Fibroblast of villous mesenchyme (primary cell): ENCODE results near the gene LILRA5. TPM values are rescaled to one million over a fixed set of nuclear protein-coding genes. Genes with fewer than 3 reads are reported as not detected.
A peak's percentile ranks its signal among the peaks of the same experiment; 100 is the strongest.
"Not testable (repeated sequence)": the region's sequence is repeated elsewhere in the genome, so short reads cannot be mapped to it uniquely, and the experiment has no call there.

Source experiments
- DNase-seq: peaks from one replicate; pipeline ENCODE4 v3.0.0-alpha.2; 2010; ENCODE audit warnings: low read depth
- H3K4me3 ChIP-seq: 2 replicates; pipeline ENCODE4 v1.5.1; 2011; ENCODE audit warnings: low read depth, mild to moderate bottlenecking, low read length
- total RNA-seq: library from RNA; depleted of rRNA; stranded (reverse); fragments of >200 nt; gene quantifications from 2 replicates; pipeline ENCODE4 v1.2.3, GENCODE V29; 2012
- TF ChIP-seq, protein P1 (sequence below): IDR thresholded peaks from 2 replicates; pipeline ENCODE4 v1.5.1; 2012; ENCODE audit warnings: low read depth, mild to moderate bottlenecking, low read length; ENCODE audit not compliant: insufficient read depth

LILRA5 gene
- total RNA-seq, 1 donor: not detected

GRCh38 chr19:54273821-54274220 is 39.1 kb downstream of the LILRA5 start:
- no peak for DNase-seq
- no peak overlapping the region for H3K4me3 ChIP-seq
- TF ChIP-seq, protein P1, sequence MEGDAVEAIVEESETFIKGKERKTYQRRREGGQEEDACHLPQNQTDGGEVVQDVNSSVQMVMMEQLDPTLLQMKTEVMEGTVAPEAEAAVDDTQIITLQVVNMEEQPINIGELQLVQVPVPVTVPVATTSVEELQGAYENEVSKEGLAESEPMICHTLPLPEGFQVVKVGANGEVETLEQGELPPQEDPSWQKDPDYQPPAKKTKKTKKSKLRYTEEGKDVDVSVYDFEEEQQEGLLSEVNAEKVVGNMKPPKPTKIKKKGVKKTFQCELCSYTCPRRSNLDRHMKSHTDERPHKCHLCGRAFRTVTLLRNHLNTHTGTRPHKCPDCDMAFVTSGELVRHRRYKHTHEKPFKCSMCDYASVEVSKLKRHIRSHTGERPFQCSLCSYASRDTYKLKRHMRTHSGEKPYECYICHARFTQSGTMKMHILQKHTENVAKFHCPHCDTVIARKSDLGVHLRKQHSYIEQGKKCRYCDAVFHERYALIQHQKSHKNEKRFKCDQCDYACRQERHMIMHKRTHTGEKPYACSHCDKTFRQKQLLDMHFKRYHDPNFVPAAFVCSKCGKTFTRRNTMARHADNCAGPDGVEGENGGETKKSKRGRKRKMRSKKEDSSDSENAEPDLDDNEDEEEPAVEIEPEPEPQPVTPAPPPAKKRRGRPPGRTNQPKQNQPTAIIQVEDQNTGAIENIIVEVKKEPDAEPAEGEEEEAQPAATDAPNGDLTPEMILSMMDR: no peak

- not testable (repeated sequence) for H3K4me3 ChIP-seq, DNase-seq
Observed at GRCh38 chr19:54272181-54272580, 40.8 kb downstream of the LILRA5 start.

DNA sequence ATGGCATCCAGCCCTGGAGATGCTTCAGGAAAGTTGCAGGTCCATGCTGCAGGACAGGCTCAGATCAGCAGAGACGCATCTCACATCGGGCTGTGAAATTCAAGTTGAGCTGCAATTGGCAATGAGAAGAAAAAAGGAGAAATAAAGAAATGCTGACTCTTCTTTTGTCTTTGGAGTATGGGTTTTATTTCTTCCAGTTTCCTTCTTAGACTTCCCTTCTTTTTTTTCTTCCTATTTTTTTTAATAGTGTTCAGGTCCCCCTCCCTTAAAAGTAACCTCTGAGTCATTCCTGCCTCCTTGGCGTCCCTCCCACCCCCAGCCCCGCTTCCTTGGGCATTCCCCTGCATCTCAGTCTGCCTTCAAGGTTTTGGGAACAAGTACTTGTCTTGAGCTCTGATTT is 41.4 kb downstream of the LILRA5 start:
- DNase-seq, H3K4me3 ChIP-seq: not testable (repeated sequence)

- TF ChIP-seq, protein P1: no peak
Observed at GRCh38 chr19:54271106-54271505, 41.9 kb downstream of the LILRA5 start.

GRCh38 chr19:54268936-54269335 is 44.0 kb downstream of the LILRA5 start:
- DNase-seq: no peak
- H3K4me3 ChIP-seq: no peak overlapping the region
- TF ChIP-seq, protein P1: no peak

More at GRCh38 chr19:54271106-54271505, 41.9 kb downstream of the LILRA5 start:
- DNase-seq: no peak
- no peak overlapping the region for H3K4me3 ChIP-seq

DNA sequence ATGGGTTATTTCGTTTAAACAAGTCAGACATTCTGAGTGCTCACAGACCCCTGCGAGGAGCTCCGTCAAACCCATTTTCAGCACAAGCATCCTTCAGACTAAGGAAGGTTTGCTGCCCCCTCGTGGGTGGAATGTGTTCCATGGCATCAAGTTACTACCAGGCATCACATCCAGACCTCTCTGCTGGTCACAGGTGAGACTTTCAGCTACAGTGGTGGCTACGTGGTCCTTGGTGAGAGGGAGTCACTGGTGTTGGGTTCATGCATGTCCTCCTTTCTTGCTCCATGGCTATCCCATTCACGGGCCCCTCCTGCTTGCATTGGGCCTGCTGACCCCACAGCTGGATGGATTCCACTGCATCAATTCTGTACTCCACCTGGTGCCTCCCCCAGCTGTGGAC is 46.8 kb downstream of the LILRA5 start:
- TF ChIP-seq, protein P1: peak; percentile 73
- peak; percentile 65 for DNase-seq
- no peak overlapping the region for H3K4me3 ChIP-seq

- TF ChIP-seq, protein P1: no peak
Observed at GRCh38 chr19:54262470-54262869, 50.5 kb downstream of the LILRA5 start.

GRCh38 chr19:54262066-54262465 is 50.9 kb downstream of the LILRA5 start:
- no peak overlapping the region for H3K4me3 ChIP-seq
- TF ChIP-seq, protein P1: no peak
- no peak for DNase-seq

More at GRCh38 chr19:54262470-54262869, 50.5 kb downstream of the LILRA5 start:
- no peak overlapping the region for H3K4me3 ChIP-seq
- no peak for DNase-seq
